Neural cell (in vitro differentiated cells): ENCODE measurements around the gene SHMT2.

ENCODE experiments used
- CTCF ChIP-seq: fragments of 450-650 bp; IDR thresholded peaks from 2 replicates; pipeline ENCODE4 v1.5.1; 2014; ENCODE audit warnings: antibody characterized with exemption, mild to moderate bottlenecking, moderate library complexity; ENCODE audit not compliant: poor library complexity, severe bottlenecking
- EP300 ChIP-seq: fragments of 450-650 bp; conservative IDR thresholded peaks from 2 replicates; pipeline ENCODE4 v1.6.1; 2014; ENCODE audit warnings: antibody characterized with exemption, mild to moderate bottlenecking, moderate library complexity; ENCODE audit not compliant: poor library complexity, severe bottlenecking
- MXI1 ChIP-seq: fragments of 450-650 bp; conservative IDR thresholded peaks from 2 replicates; pipeline ENCODE4 v1.6.1; 2014; ENCODE audit warnings: antibody characterized with exemption, mild to moderate bottlenecking; ENCODE audit not compliant: poor library complexity, severe bottlenecking
- POLR2AphosphoS5 ChIP-seq: IDR thresholded peaks from 2 replicates; pipeline ENCODE4 v1.6.1; 2012
- REST ChIP-seq: IDR thresholded peaks from 2 replicates; pipeline ENCODE4 v1.6.1; 2012; ENCODE audit warnings: borderline replicate concordance

- TF ChIP-seq CTCF (no peak), REST (no peak), POLR2AphosphoS5 (no peak), MXI1 (no peak), EP300 (no peak)
Observed at GRCh38 chr12:57208631-57209282, 20.8 kb upstream of the SHMT2 start.
